OCI-LY7 (cell line): ENCODE measurements around the gene ERI3. TPM values are rescaled to one million over a fixed set of nuclear protein-coding genes. Genes with fewer than 3 reads are reported as not detected.

ENCODE experiments used
- BruUV-seq: library from RNA; stranded (reverse); fragments of 400-500 nt; replicated peaks from 2 replicates; lab custom pipeline; 2021; lab: Mats Ljungman, UMichigan
- CTCF ChIA-PET: fragments of 300-600 bp; sonication (Branson Sonifier 250); formaldehyde crosslinking; loops from one replicate; lab custom pipeline; 2022; ENCODE audit warnings: antibody characterized with exemption; ENCODE audit not compliant: unreplicated experiment; lab: Charles Lee
- POLR2A ChIA-PET: fragments of 300-600 bp; sonication (Branson Sonifier 250); formaldehyde crosslinking; loops from one replicate; lab custom pipeline; 2022; ENCODE audit warnings: antibody characterized with exemption; lab: Charles Lee
- DNase-seq: peaks from one replicate; pipeline ENCODE4 v3.0.0-alpha.2; 2015; ENCODE audit warnings: low spot score
- H2AFZ ChIP-seq: fragments of 200-600 bp; sonication (generic), shearing (Covaris generic); 2 replicates; pipeline ENCODE4 v1.6.1; 2014; ENCODE audit warnings: mild to moderate bottlenecking, antibody characterized with exemption, low read length, moderate library complexity
- H3K27ac ChIP-seq: fragments of 200-600 bp; sonication (generic); 2 replicates; pipeline ENCODE4 v1.5.1; 2014; ENCODE audit warnings: mixed run types, low read depth, mild to moderate bottlenecking, moderate library complexity, low read length, inconsistent platforms; ENCODE audit not compliant: poor library complexity, severe bottlenecking
- H3K36me3 ChIP-seq: fragments of 200-600 bp; sonication (generic); 2 replicates; pipeline ENCODE4 v1.6.1; 2014; ENCODE audit warnings: mild to moderate bottlenecking, antibody characterized with exemption, low read length, moderate library complexity, mixed read lengths; ENCODE audit not compliant: insufficient read depth
- H3K4me1 ChIP-seq: fragments of 200-600 bp; sonication (generic); 2 replicates; pipeline ENCODE4 v1.5.1; 2014; ENCODE audit warnings: mild to moderate bottlenecking, low read length; ENCODE audit not compliant: insufficient read depth, poor library complexity, severe bottlenecking
- H3K4me2 ChIP-seq: fragments of 200-600 bp; sonication (generic); 2 replicates; pipeline ENCODE4 v1.6.1; 2014; ENCODE audit warnings: mild to moderate bottlenecking, low read length
- H3K4me3 ChIP-seq: fragments of 200-600 bp; sonication (generic); 2 replicates; pipeline ENCODE4 v1.5.1; 2014; ENCODE audit warnings: mild to moderate bottlenecking, low read depth, low read length; ENCODE audit not compliant: poor library complexity, severe bottlenecking
- H3K79me2 ChIP-seq: fragments of 200-600 bp; sonication (generic); 2 replicates; pipeline ENCODE4 v1.6.1; 2016; ENCODE audit warnings: low read depth, mild to moderate bottlenecking, low read length, moderate library complexity, mixed read lengths; ENCODE audit not compliant: insufficient read depth
- H3K9me2 ChIP-seq: fragments of 200-600 bp; sonication (generic); 2 replicates; pipeline ENCODE4 v1.6.1; 2016; ENCODE audit warnings: mild to moderate bottlenecking, low read length, mixed read lengths; ENCODE audit not compliant: insufficient read depth
- H3K9me3 ChIP-seq: fragments of 200-600 bp; sonication (generic); 2 replicates; pipeline ENCODE4 v1.6.1; 2014; ENCODE audit warnings: mild to moderate bottlenecking, mixed run types, low read length, mixed read lengths
- H4K20me1 ChIP-seq: fragments of 200-600 bp; sonication (generic); 2 replicates; pipeline ENCODE4 v1.6.1; 2014; ENCODE audit warnings: mild to moderate bottlenecking, antibody characterized with exemption, low read length, moderate library complexity, mixed read lengths; ENCODE audit not compliant: insufficient read depth
- EZH2phosphoT487 ChIP-seq: fragments of 200-600 bp; sonication (generic); IDR thresholded peaks from 2 replicates; pipeline ENCODE4 v1.6.1; 2018; ENCODE audit warnings: low read depth, borderline replicate concordance, mild to moderate bottlenecking, mixed run types, antibody characterized with exemption, low read length, moderate library complexity, mixed read lengths
- intact Hi-C: fragments of 100-400 bp; cut with micrococcal nuclease; formaldehyde crosslinking; loops from one replicate; pipeline ENCODE4 v1.10.0; 2022; ENCODE audit not compliant: unreplicated experiment
- total RNA-seq, 2 experiments: library from RNA; depleted of rRNA in 1 of 2; stranded (reverse); fragments of >200 nt in 1 of 2; shearing (Covaris generic) in 1 of 2; gene quantifications; 2 replicates each; pipeline ENCODE4 v1.2.3, GENCODE V29; 2014 to 2022
- TF ChIP-seq, protein P1 (sequence below): fragments of 200-600 bp; sonication (generic); conservative IDR thresholded peaks from 2 replicates; pipeline ENCODE4 v1.5.1; 2014; ENCODE audit warnings: mild to moderate bottlenecking, antibody characterized with exemption, low read length, moderate library complexity, mixed read lengths

Gene ERI3
- total RNA-seq, 2 experiments from 2014 or later, result 46.5 to 47.4 TPM

DNA sequence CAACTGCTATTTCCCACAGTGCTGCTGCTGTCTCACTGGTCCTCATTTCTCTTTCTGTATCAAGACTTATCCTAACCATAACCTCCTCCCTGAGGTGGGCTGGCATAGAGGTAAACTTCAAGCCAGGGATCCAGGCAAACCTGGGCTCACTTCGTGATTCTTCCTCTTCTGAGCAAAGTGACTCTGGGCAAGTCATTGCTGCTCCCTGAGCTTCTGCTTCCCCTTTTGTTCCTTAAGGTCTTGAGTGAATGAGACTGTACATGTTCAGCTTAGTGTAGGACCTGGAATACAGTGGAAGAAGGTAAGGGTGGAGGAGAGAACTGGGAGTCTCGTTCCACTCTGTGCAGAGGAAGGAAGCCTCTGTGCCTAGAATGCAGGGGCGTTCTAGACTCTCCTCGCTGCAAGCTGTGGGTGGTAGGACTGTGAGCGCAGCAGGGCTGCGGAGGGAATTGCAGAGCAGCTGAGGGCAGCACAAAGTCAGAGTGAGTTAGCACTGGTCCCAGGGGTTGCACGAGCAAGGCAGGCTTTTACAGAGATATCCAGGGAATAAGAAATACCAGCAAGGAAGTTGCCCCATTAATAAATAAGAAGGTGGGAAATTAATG is 11.4 kb upstream of the ERI3 start:
- Histone ChIP-seq H3K79me2 (no peaks in the 10 kb centered on the region), H3K4me1 (peaks cover 13% of the 10 kb centered on the region), H3K4me2 (no peak overlapping the region), H3K9me2 (no peaks in the 10 kb centered on the region), H3K4me3 (no peak overlapping the region), H3K9me3 (no peaks in the 10 kb centered on the region), H2AFZ (no peak overlapping the region), H4K20me1 (no peaks in the 10 kb centered on the region), H3K36me3 (no peaks in the 10 kb centered on the region), H3K27ac (no peak overlapping the region)
- DNase-seq, result no peak
- no TSS peak for BruUV-seq
- intact Hi-C loops, result no loop called here
- CTCF ChIA-PET, result no interaction called here
- POLR2A ChIA-PET, result no interaction called here
- TF ChIP-seq, protein P1, sequence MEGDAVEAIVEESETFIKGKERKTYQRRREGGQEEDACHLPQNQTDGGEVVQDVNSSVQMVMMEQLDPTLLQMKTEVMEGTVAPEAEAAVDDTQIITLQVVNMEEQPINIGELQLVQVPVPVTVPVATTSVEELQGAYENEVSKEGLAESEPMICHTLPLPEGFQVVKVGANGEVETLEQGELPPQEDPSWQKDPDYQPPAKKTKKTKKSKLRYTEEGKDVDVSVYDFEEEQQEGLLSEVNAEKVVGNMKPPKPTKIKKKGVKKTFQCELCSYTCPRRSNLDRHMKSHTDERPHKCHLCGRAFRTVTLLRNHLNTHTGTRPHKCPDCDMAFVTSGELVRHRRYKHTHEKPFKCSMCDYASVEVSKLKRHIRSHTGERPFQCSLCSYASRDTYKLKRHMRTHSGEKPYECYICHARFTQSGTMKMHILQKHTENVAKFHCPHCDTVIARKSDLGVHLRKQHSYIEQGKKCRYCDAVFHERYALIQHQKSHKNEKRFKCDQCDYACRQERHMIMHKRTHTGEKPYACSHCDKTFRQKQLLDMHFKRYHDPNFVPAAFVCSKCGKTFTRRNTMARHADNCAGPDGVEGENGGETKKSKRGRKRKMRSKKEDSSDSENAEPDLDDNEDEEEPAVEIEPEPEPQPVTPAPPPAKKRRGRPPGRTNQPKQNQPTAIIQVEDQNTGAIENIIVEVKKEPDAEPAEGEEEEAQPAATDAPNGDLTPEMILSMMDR, result no peak
- no peak for TF ChIP-seq EZH2phosphoT487

DNA sequence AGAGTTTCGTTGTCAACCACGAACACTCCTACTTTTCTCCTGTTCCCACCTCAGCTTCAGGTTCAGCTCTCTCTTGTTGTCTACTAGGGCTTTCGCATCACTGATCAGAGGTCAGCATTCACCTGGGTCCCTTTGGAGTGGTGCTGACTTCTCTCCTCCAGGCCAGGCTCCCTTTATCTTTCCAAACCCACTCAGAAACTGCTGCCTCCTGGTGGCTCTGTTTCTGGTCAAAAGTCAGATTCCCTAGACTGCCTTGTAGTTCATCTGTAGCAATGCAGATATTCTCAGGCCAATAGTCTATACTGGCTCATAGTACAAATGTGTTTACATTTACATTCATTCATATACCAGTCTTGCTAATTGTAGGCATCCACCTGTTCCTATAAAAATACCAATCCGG is 6.4 kb upstream of the ERI3 start:
- ChIA-PET POLR2A (interaction anchor here (0.7 kb wide), 1 partner anchor 809 kb away, joined by 3 read pairs; no protein-coding TSS in a partner anchor), CTCF (no interaction called here)
- no peak overlapping the region for H3K4me3 ChIP-seq
- DNase-seq, result no peak
- no peaks in the 10 kb centered on the region for H3K36me3 ChIP-seq
- H3K9me2 ChIP-seq, result no peaks in the 10 kb centered on the region
- no peaks in the 10 kb centered on the region for H3K9me3 ChIP-seq
- H3K27ac ChIP-seq, result no peak overlapping the region
- TF ChIP-seq, protein P1, result no peak
- TF ChIP-seq EZH2phosphoT487, result no peak
- intact Hi-C loops, result no loop called here
- peaks cover 13% of the 10 kb centered on the region for H3K4me1 ChIP-seq
- no TSS peak for BruUV-seq
- H3K4me2 ChIP-seq, result no peak overlapping the region
- no peaks in the 10 kb centered on the region for H3K79me2 ChIP-seq
- H2AFZ ChIP-seq, result no peak overlapping the region
- no peaks in the 10 kb centered on the region for H4K20me1 ChIP-seq

DNA sequence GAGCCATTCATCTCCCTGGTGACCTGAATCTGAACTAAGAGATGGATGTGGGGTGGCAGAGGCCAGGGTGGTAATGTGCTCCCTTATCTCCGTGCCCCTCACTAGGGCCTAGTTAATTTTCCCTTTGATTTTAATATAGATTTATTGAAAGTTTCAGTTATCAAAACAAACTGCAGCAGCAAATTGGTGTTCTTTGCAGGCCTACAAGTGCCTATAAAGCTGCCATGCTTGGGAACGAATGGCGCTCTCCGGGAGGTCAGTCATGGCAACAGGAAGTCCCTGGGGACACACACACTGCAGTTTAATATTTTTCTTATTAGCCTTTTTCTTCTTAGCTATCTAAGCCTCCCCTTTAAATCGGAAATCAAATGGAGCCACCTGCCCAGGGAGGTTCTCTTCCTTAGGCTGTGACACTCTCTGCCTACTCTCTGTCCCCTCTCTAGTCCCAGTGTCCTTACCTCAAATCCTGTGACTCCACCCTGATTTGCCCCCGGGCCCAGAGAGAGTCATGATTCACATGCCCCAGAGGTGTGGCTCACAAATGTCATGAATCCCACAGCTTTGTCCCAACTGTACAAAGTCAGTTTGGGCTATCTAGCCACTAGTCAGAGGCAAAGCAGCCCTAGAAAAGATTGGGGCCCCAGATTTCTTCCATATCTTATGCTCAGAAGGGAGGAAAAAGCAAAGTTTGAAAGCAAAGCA is 4.3 kb upstream of the ERI3 start:
- no peak overlapping the region for H2AFZ ChIP-seq
- no peaks in the 10 kb centered on the region for H3K9me3 ChIP-seq
- ChIA-PET POLR2A (interaction anchor here (0.7 kb wide), 1 partner anchor 43 kb away, joined by 5 read pairs; no protein-coding TSS in a partner anchor), CTCF (no interaction called here)
- intact Hi-C loops, result no loop called here
- H3K36me3 ChIP-seq, result no peaks in the 10 kb centered on the region
- peaks cover 20% of the 10 kb centered on the region for H3K4me1 ChIP-seq
- TF ChIP-seq, protein P1, result no peak
- TF ChIP-seq EZH2phosphoT487, result no peak
- DNase-seq, result no peak
- no peaks in the 10 kb centered on the region for H3K9me2 ChIP-seq
- H4K20me1 ChIP-seq, result no peaks in the 10 kb centered on the region
- no peak overlapping the region for H3K4me2 ChIP-seq
- no TSS peak for BruUV-seq
- peaks cover 4% of the 10 kb centered on the region; the same call in 1 of the 2 replicates for H3K79me2 ChIP-seq
- H3K27ac ChIP-seq, result no peak overlapping the region
- H3K4me3 ChIP-seq, result no peak overlapping the region
